GM23338 (cell line): Measurements from ENCODE around the gene TBK1. TPM values are rescaled to one million over a fixed set of nuclear protein-coding genes. Genes with fewer than 3 reads are reported as not detected.

Source experiments
- ATAC-seq: fragments of 200-7000 bp; cut with Tn5 transposase; 3 replicates; pipeline ENCODE4 v1.9.1; 2020
- DNase-seq: peaks from one replicate; pipeline ENCODE4 v3.0.0-alpha.2; 2015; ENCODE audit warnings: low spot score
- H2AFZ ChIP-seq: fragments of 200-600 bp; sonication (generic); 2 replicates; pipeline ENCODE4 v1.8.0; 2016; ENCODE audit warnings: antibody characterized with exemption, mild to moderate bottlenecking, moderate library complexity
- H3F3A ChIP-seq: fragments of 200-600 bp; sonication (generic); replicated peaks from 2 replicates; pipeline ENCODE4 v1.8.0; 2017; ENCODE audit warnings: antibody characterized with exemption, mixed run types, low read depth
- H3K27ac ChIP-seq: fragments of 200-600 bp; sonication (generic); 2 replicates; pipeline ENCODE4 v1.6.1; 2016; ENCODE audit warnings: low read depth
- H3K27me3 ChIP-seq: fragments of 200-600 bp; sonication (generic); 2 replicates; pipeline ENCODE4 v1.8.0; 2016; ENCODE audit warnings: mild to moderate bottlenecking, mixed run types, moderate library complexity; ENCODE audit not compliant: insufficient read depth
- H3K36me3 ChIP-seq: fragments of 200-600 bp; sonication (generic); 2 replicates; pipeline ENCODE4 v1.8.0; 2016; ENCODE audit warnings: mild to moderate bottlenecking; ENCODE audit not compliant: insufficient read depth
- H3K4me1 ChIP-seq: fragments of 200-600 bp; sonication (generic); 2 replicates; pipeline ENCODE4 v1.8.0; 2016; ENCODE audit warnings: mild to moderate bottlenecking, moderate library complexity; ENCODE audit not compliant: insufficient read depth
- H3K4me2 ChIP-seq: fragments of 200-600 bp; sonication (generic); 2 replicates; pipeline ENCODE4 v1.7.1; 2017; ENCODE audit warnings: mixed run types
- H3K4me3 ChIP-seq: fragments of 200-600 bp; sonication (generic); 2 replicates; pipeline ENCODE4 v1.6.1; 2016; ENCODE audit warnings: mixed run types
- H3K79me2 ChIP-seq: fragments of 200-600 bp; sonication (generic); replicated peaks from 2 replicates; pipeline ENCODE4 v1.8.0; 2017; ENCODE audit warnings: mild to moderate bottlenecking; ENCODE audit not compliant: insufficient read depth
- H3K9me2 ChIP-seq: fragments of 200-600 bp; sonication (generic); 2 replicates; pipeline ENCODE4 v1.8.0; 2017; ENCODE audit not compliant: insufficient read depth
- H4K20me1 ChIP-seq: fragments of 200-600 bp; sonication (generic); replicated peaks from 2 replicates; pipeline ENCODE4 v1.8.0; 2017; ENCODE audit warnings: mild to moderate bottlenecking; ENCODE audit not compliant: insufficient read depth
- H3K27ac Mint-ChIP-seq: 2 replicates; pipeline ENCODE4 v1.8.0; 2020; ENCODE audit warnings: inconsistent platforms, mild to moderate bottlenecking, moderate library complexity, mixed read lengths
- H3K27me3 Mint-ChIP-seq: 3 replicates; pipeline ENCODE4 v1.8.0; 2022; ENCODE audit warnings: low read depth, mild to moderate bottlenecking, moderate library complexity, mixed read lengths, inconsistent platforms; ENCODE audit not compliant: insufficient read depth, poor library complexity
- H3K36me3 Mint-ChIP-seq: 3 replicates; pipeline ENCODE4 v1.8.0; 2021; ENCODE audit warnings: low read depth, mild to moderate bottlenecking, inconsistent platforms, moderate library complexity, mixed read lengths
- H3K4me1 Mint-ChIP-seq: 3 replicates; pipeline ENCODE4 v1.8.0; 2020; ENCODE audit warnings: mild to moderate bottlenecking, inconsistent platforms, mixed read lengths
- H3K4me3 Mint-ChIP-seq: 3 replicates; pipeline ENCODE4 v1.8.0; 2021; ENCODE audit warnings: moderate library complexity, mild to moderate bottlenecking, inconsistent platforms, mixed read lengths
- H3K9me3 Mint-ChIP-seq: 3 replicates; pipeline ENCODE4 v1.8.0; 2020; ENCODE audit warnings: moderate library complexity, mild to moderate bottlenecking, inconsistent platforms, mixed read lengths
- EZH2 ChIP-seq: fragments of 200-600 bp; sonication (generic); IDR thresholded peaks from one replicate; pipeline ENCODE4 v1.8.0; 2017; ENCODE audit warnings: antibody characterized with exemption, mild to moderate bottlenecking, low read depth; ENCODE audit not compliant: unreplicated experiment
- EZH2phosphoT487 ChIP-seq: fragments of 200-600 bp; sonication (generic); IDR thresholded peaks from one replicate; pipeline ENCODE4 v1.8.1; 2018; ENCODE audit warnings: antibody characterized with exemption; ENCODE audit not compliant: unreplicated experiment
- JUNB ChIP-seq: IDR thresholded peaks from one replicate; pipeline ENCODE4 v1.6.1; 2016; ENCODE audit warnings: antibody characterized with exemption; ENCODE audit not compliant: unreplicated experiment
- NANOG ChIP-seq: IDR thresholded peaks from 2 replicates; pipeline ENCODE4 v1.6.1; 2016; ENCODE audit warnings: antibody characterized with exemption, borderline replicate concordance
- STAT1 ChIP-seq: IDR thresholded peaks from one replicate; pipeline ENCODE4 v1.6.1; 2016; ENCODE audit warnings: antibody characterized with exemption; ENCODE audit not compliant: unreplicated experiment
- ZNF114 ChIP-seq: fragments of 250-450 bp; sonication (Bioruptor Pico); IDR thresholded peaks from 2 replicates; pipeline ENCODE4 v1.5.0; 2020; ENCODE audit warnings: mild to moderate bottlenecking, moderate library complexity
- polyA plus RNA-seq: library from polyadenylated mRNA; unstranded; fragments of >200 nt; fragmentation: Nextera tagmentation; extraction: Ambion mirVana; gene quantifications from 2 replicates; pipeline ENCODE4 v1.2.1, GENCODE V29; 2016
- total RNA-seq: library from RNA; depleted of rRNA; stranded (reverse); fragments of >200 nt; shearing (Covaris generic); gene quantifications from 2 replicates; pipeline ENCODE4 v1.2.3, GENCODE V29; 2014
- TF ChIP-seq, protein P1 (sequence below), 2 experiments: fragments of 200-600 bp in 1 of 2; sonication (generic) in 1 of 2; conservative IDR thresholded peaks; 2 replicates each; pipeline versions ENCODE4 v1.5.1 to v1.6.1; 2016 to 2017; ENCODE audit warnings: antibody characterized with exemption in 2 of 2, low read depth in 2 of 2, mild to moderate bottlenecking in 2 of 2, moderate library complexity in 1 of 2
- TF ChIP-seq, protein P2 (sequence below): IDR thresholded peaks from one replicate; pipeline ENCODE4 v1.6.1; 2018; ENCODE audit warnings: antibody characterized with exemption; ENCODE audit not compliant: unreplicated experiment
- TF ChIP-seq, protein P3 (sequence below): fragments of 250-450 bp; sonication (Bioruptor Pico); IDR thresholded peaks from 2 replicates; pipeline ENCODE4 v1.5.0; 2020; ENCODE audit warnings: mild to moderate bottlenecking, moderate library complexity

The TBK1 gene
- total and polyA plus RNA-seq, 2 experiments from 2014 or later = 21.7 to 29.9 TPM

DNA sequence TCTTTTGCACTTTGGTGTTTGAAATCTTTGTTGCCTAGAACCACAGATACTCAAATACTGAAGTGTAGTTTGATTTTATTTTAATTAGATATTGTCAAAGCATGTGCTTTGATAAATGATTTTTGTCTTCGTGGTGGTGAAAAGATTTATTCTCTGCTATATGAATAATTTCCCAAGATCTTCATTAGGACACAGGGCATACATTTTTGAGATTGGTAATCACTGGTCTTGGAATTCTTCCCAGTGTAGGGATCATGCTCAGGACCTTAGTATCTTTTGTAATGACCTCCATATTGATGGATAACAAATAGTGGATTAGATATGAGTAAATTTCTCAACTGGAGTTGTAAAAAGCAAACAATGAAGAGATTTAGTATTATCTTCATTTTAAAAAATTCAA lies 28.2 kb downstream of the TBK1 start:
- H4K20me1 ChIP-seq = 0 out of 2 replicates have a peak, but pooled peaks cover 3% of the 10 kb centered on the region
- Mint-ChIP-seq H3K9me3 (peaks cover 22% of the 10 kb centered on the region), H3K36me3 (peaks cover 37% of the 10 kb centered on the region), H3K4me1 (no peaks in the 10 kb centered on the region), H3K4me3 (no peak overlapping the region), H3K27ac (no peak overlapping the region), H3K27me3 (peaks cover under 1% of the 10 kb centered on the region)
- DNase-seq (no peak), ATAC-seq (no peak)
- TF ChIP-seq, protein P1, sequence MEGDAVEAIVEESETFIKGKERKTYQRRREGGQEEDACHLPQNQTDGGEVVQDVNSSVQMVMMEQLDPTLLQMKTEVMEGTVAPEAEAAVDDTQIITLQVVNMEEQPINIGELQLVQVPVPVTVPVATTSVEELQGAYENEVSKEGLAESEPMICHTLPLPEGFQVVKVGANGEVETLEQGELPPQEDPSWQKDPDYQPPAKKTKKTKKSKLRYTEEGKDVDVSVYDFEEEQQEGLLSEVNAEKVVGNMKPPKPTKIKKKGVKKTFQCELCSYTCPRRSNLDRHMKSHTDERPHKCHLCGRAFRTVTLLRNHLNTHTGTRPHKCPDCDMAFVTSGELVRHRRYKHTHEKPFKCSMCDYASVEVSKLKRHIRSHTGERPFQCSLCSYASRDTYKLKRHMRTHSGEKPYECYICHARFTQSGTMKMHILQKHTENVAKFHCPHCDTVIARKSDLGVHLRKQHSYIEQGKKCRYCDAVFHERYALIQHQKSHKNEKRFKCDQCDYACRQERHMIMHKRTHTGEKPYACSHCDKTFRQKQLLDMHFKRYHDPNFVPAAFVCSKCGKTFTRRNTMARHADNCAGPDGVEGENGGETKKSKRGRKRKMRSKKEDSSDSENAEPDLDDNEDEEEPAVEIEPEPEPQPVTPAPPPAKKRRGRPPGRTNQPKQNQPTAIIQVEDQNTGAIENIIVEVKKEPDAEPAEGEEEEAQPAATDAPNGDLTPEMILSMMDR (conservative IDR thresholded peaks at IDR 0.05; ENCODE audit: low read depth in 2 of 2) = no peak
- TF ChIP-seq EZH2phosphoT487 (no peak), JUNB (no peak), EZH2 (no peak)
- TF ChIP-seq, protein P2, sequence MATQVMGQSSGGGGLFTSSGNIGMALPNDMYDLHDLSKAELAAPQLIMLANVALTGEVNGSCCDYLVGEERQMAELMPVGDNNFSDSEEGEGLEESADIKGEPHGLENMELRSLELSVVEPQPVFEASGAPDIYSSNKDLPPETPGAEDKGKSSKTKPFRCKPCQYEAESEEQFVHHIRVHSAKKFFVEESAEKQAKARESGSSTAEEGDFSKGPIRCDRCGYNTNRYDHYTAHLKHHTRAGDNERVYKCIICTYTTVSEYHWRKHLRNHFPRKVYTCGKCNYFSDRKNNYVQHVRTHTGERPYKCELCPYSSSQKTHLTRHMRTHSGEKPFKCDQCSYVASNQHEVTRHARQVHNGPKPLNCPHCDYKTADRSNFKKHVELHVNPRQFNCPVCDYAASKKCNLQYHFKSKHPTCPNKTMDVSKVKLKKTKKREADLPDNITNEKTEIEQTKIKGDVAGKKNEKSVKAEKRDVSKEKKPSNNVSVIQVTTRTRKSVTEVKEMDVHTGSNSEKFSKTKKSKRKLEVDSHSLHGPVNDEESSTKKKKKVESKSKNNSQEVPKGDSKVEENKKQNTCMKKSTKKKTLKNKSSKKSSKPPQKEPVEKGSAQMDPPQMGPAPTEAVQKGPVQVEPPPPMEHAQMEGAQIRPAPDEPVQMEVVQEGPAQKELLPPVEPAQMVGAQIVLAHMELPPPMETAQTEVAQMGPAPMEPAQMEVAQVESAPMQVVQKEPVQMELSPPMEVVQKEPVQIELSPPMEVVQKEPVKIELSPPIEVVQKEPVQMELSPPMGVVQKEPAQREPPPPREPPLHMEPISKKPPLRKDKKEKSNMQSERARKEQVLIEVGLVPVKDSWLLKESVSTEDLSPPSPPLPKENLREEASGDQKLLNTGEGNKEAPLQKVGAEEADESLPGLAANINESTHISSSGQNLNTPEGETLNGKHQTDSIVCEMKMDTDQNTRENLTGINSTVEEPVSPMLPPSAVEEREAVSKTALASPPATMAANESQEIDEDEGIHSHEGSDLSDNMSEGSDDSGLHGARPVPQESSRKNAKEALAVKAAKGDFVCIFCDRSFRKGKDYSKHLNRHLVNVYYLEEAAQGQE = no peak
- no peaks in the 10 kb centered on the region for H3F3A ChIP-seq
- H3K79me2 ChIP-seq = peaks cover 34% of the 10 kb centered on the region
- H3K4me1 ChIP-seq = no peaks in the 10 kb centered on the region
- H3K4me2 ChIP-seq = no peak overlapping the region
- H3K36me3 ChIP-seq = peaks cover 22% of the 10 kb centered on the region; the same call in 1 of the 2 replicates
- H3K9me2 ChIP-seq = no peaks in the 10 kb centered on the region
- H3K4me3 ChIP-seq = no peak overlapping the region
- no peak overlapping the region for H3K27ac ChIP-seq
- no peaks in the 10 kb centered on the region for H3K27me3 ChIP-seq
- no peak overlapping the region for H2AFZ ChIP-seq

DNA sequence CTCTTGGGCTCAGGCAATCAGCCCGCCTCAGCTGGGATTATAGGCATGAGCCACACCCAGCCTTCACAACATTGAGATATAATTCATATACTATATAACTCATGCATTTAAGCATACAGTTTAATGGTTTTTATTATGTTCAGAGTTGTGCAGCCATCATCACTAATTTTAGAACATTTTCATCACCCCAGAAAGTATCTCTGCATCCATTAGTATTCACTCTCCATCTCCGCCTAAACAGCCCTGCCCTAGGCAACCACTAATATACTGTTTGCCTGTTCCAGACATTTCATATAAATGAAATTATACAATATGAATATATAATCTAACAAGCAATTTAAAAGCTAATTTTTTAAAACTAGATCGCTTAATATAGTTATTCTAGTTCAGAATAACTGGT lies 34.7 kb downstream of the TBK1 start:
- Histone ChIP-seq H3K4me3 (no peak overlapping the region), H3K9me2 (no peaks in the 10 kb centered on the region), H3K79me2 (no peaks in the 10 kb centered on the region), H3K27ac (no peak overlapping the region), H3K36me3 (peaks cover 51% of the 10 kb centered on the region), H3K27me3 (no peaks in the 10 kb centered on the region), H3F3A (no peaks in the 10 kb centered on the region), H3K4me1 (no peaks in the 10 kb centered on the region), H3K4me2 (no peak overlapping the region), H2AFZ (no peak overlapping the region), H4K20me1 (no peaks in the 10 kb centered on the region)
- Mint-ChIP-seq H3K4me1 (no peaks in the 10 kb centered on the region), H3K4me3 (no peak overlapping the region), H3K36me3 (peaks cover 44% of the 10 kb centered on the region; the same call in 2 of the 3 replicates), H3K27ac (no peak overlapping the region), H3K27me3 (no peaks in the 10 kb centered on the region), H3K9me3 (no peaks in the 10 kb centered on the region)
- DNase-seq = no peak
- ATAC-seq = no peak
- TF ChIP-seq ZNF114 (no peak), EZH2 (no peak), STAT1 (no peak), JUNB (no peak), NANOG (no peak)
- TF ChIP-seq, protein P3, sequence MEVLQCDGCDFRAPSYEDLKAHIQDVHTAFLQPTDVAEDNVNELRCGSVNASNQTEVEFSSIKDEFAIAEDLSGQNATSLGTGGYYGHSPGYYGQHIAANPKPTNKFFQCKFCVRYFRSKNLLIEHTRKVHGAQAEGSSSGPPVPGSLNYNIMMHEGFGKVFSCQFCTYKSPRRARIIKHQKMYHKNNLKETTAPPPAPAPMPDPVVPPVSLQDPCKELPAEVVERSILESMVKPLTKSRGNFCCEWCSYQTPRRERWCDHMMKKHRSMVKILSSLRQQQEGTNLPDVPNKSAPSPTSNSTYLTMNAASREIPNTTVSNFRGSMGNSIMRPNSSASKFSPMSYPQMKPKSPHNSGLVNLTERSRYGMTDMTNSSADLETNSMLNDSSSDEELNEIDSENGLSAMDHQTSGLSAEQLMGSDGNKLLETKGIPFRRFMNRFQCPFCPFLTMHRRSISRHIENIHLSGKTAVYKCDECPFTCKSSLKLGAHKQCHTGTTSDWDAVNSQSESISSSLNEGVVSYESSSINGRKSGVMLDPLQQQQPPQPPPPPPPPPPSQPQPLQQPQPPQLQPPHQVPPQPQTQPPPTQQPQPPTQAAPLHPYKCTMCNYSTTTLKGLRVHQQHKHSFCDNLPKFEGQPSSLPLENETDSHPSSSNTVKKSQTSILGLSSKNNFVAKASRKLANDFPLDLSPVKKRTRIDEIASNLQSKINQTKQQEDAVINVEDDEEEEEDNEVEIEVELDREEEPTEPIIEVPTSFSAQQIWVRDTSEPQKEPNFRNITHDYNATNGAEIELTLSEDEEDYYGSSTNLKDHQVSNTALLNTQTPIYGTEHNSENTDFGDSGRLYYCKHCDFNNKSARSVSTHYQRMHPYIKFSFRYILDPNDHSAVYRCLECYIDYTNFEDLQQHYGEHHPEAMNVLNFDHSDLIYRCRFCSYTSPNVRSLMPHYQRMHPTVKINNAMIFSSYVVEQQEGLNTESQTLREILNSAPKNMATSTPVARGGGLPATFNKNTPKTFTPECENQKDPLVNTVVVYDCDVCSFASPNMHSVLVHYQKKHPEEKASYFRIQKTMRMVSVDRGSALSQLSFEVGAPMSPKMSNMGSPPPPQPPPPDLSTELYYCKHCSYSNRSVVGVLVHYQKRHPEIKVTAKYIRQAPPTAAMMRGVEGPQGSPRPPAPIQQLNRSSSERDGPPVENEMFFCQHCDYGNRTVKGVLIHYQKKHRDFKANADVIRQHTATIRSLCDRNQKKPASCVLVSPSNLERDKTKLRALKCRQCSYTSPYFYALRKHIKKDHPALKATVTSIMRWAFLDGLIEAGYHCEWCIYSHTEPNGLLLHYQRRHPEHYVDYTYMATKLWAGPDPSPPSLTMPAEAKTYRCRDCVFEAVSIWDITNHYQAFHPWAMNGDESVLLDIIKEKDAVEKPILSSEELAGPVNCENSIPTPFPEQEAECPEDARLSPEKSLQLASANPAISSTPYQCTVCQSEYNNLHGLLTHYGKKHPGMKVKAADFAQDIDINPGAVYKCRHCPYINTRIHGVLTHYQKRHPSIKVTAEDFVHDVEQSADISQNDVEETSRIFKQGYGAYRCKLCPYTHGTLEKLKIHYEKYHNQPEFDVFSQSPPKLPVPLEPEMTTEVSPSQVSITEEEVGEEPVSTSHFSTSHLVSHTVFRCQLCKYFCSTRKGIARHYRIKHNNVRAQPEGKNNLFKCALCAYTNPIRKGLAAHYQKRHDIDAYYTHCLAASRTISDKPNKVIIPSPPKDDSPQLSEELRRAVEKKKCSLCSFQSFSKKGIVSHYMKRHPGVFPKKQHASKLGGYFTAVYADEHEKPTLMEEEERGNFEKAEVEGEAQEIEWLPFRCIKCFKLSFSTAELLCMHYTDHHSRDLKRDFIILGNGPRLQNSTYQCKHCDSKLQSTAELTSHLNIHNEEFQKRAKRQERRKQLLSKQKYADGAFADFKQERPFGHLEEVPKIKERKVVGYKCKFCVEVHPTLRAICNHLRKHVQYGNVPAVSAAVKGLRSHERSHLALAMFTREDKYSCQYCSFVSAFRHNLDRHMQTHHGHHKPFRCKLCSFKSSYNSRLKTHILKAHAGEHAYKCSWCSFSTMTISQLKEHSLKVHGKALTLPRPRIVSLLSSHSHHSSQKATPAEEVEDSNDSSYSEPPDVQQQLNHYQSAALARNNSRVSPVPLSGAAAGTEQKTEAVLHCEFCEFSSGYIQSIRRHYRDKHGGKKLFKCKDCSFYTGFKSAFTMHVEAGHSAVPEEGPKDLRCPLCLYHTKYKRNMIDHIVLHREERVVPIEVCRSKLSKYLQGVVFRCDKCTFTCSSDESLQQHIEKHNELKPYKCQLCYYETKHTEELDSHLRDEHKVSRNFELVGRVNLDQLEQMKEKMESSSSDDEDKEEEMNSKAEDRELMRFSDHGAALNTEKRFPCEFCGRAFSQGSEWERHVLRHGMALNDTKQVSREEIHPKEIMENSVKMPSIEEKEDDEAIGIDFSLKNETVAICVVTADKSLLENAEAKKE (CRISPR knock-in tag) = no peak
